ENCODE results near the gene MYBPHL.

MYBPHL gene

DNA sequence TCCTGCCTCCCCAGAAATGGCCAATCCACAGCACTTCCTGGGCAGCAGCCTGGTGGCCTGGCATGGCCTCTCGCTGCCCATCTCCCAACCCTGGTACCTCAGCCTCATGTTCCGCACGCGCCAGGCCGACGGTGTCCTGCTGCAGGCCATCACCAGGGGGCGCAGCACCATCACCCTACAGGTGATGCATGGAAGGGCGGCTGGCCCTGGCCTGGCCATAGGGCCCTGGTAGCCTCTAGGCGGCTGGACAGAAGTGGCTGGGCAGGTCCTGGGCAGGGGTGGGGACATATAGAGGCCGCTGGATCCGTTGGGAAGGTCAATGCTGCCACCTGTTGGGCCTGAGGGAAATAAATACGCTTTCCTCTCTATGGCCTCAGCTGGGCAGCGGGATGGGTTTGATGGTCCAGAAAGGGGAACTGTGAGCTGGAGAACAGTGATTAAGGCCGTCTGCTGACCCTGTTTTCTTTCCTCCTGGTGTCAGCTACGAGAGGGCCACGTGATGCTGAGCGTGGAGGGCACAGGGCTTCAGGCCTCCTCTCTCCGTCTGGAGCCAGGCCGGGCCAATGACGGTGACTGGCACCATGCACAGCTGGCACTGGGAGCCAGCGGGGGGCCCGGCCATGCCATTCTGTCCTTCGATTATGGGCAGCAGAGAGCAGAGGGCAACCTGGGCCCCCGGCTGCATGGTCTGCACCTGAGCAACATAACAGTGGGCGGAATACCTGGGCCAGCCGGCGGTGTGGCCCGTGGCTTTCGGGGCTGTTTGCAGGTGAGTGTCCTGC is 43.0 kb downstream of the MYBPHL start:
- peak; percentile 44 for DNase-seq (ENCODE audit: low read depth)

DNA sequence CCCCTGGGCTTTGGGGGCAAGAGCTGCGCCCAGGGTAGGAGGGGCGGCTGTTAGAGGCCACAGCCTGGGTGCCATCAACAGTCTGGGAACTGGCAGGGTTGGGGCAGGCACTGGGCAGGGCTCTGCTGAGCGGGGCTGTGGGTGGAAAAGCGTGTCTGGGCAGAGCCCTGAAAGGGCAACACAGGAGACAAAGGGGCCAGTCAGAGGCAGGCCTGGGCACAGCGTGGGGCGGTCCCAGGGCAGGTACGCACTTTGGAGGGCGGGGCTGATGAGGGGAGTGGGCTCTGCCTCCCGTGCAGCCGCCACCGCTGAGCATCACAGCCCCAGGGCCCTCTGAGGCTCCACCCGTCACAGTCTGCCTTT is 43.6 kb downstream of the MYBPHL start:
- DNase-seq (ENCODE audit: low read depth): no peak

DNA sequence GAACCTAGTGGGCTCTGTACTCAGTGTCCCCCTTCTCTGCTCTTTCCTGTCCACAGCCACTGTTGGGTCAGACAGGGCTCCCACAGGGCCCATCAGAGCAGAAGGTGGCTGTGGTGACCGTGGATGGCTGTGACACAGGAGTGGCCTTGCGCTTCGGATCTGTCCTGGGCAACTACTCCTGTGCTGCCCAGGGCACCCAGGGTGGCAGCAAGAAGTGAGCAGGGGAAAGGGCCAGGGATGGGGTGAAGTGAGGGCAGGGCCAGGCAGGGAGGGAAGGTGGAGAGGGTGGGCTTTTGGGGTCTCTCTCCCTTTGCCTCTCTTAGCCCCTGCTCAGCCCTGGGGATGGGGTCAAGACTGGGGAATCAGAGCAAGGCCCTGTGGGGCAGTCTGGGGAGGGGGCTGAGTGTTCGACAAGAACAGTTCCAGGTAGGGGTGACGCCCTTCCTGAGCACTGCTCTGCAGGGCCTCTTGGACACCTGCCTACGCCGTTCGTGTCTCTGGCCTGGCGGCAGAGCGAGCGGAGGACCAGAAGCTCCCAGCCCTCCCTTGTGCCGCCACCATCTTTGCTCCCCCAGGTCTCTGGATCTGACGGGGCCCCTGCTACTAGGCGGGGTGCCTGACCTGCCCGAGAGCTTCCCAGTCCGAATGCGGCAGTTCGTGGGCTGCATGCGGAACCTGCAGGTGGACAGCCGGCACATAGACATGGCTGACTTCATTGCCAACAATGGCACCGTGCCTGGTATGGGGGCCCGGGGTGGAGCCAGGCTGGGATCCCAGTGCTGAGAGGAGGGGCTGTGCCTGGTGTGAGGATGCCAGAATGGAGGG is 44.4 kb downstream of the MYBPHL start:
- no peak for DNase-seq (ENCODE audit: low read depth)

DNA sequence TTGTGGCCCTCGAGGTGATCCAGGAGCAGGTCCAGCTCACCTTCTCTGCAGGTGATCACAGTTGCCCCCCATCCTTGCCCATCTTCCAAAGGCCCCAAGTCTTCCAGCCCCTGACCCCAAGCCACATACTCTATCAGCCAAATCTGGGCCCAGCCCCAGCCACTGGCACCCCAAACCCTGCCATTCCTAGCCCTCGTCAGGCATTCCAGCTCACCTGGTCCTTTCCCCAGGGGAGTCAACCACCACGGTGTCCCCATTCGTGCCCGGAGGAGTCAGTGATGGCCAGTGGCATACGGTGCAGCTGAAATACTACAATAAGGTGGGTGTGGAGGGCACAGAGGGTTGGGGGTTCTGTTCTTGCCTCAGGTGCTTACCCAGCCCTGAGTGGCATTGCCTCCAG is 45.2 kb downstream of the MYBPHL start:
- DNase-seq (ENCODE audit: low read depth): no peak

DNA sequence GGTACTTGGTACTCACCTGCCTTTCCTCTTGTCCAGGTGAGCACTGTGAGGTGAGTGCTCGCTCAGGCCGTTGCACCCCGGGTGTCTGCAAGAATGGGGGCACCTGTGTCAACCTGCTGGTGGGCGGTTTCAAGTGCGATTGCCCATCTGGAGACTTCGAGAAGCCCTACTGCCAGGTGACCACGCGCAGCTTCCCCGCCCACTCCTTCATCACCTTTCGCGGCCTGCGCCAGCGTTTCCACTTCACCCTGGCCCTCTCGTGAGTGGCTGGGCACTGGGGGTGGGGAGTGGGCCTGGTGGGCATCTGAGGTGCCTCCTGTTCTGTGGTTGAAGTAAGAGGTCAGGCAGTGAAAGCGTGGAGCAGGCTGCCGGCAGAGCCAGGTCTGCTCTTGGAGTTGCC is 45.8 kb downstream of the MYBPHL start:
- no peak for DNase-seq (ENCODE audit: low read depth)

DNA sequence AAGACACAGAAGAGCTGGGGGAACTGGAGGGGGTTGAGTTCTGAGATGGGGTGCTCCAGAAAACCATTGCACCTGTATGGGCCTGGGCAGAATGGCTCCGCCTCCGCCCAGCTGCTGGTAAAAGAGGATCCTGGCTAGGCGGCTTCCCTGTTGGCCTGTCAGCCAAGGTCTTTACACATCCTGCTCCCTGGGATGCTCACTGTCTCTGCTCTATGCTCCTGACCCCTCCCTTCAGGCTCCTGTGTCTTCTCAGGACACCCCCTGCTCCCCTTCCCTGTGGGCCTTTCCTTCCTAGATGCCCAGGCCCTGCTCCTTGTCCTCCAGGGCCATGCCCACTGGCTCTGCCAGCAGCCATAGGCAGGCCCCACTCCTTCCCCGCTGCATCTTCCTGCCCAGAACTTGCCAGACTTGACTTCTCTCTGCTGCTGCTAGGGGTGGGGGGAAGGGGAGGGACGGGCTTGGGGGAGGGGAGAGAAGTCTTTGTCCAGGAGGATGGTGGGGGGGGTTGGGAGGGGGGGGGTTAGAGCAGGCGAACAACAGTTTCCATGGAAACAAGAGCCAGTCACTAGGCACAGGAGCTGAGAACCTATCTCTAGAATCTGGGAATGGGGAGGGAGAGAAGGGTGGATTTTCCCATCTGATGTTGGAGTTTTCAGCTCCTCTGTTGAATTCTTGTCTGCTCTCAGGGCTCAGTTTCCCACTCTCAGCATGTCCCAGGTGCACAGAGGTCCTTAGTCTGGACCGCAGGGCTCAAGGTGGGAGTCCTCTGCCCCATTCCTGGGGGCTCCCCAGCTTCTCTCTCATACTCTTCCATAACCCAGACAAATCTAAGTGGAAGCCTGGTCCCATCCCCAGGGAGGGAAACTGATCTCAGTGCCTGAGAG is 46.9 kb downstream of the MYBPHL start:
- no peak for DNase-seq (ENCODE audit: low read depth)

DNA sequence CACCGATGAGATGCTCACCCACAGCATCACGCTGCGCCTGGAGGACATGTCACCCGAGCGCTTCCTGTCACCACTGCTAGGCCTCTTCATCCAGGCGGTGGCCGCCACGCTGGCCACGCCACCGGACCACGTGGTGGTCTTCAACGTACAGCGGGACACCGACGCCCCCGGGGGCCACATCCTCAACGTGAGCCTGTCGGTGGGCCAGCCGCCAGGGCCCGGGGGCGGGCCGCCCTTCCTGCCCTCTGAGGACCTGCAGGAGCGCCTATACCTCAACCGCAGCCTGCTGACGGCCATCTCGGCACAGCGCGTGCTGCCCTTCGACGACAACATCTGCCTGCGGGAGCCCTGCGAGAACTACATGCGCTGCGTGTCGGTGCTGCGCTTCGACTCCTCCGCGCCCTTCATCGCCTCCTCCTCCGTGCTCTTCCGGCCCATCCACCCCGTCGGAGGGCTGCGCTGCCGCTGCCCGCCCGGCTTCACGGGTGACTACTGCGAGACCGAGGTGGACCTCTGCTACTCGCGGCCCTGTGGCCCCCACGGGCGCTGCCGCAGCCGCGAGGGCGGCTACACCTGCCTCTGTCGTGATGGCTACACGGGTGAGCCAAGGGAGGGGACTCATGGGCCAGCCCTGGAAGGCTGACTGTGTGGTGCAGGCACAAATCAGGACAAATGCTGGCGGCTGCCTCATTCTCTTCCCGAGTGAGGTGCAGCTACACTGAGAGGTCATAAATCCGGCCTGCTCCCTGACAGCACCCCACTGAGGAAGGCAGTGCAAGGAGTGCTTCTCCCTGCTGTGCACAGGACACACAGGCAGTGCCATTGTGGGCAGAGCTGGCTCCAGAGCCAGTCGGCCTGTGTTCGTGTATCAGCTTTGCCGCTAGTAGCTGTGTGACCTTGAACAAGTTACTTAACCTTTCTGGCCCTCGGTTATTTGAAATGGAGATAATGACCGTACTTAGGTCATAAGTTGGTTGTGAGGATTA is 48.0 kb downstream of the MYBPHL start:
- DNase-seq (ENCODE audit: low read depth): no peak

DNA sequence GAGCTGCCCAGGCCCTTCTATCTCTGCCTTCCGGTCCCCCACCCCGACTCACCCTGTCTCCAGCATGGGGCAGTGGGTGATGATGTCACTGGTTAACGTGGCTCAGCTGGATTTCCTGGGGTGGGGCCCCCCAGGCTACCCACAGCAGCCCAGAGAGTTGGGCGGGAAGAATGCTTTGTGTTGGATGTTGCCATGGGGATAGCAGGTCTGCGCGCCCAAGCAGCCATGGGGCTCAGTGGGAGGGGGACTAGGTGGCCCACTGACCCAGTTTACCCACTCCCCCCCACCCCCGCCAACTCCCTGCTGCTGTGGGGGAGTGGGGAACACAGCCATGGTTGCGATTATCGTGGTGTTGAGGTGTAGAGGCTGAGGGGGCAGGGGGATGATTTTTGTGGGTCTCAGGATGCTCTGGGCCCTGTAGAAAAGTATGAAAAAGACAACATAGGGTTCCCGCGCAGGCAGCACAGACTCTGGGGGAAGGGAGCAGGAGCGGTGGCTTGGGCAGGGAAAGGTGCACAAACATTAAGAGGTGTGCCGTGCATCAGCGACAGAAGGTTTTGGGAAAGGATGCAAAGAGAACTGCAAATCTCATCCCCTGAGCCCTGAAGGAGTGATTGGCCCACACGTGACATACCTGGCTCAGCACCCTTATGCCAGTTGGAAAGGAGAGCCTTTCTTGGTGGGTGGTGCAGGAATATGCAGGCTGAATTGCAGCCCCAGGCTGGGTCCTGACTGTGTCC is 49.0 kb downstream of the MYBPHL start:
- DNase-seq (ENCODE audit: low read depth): no peak

DNA sequence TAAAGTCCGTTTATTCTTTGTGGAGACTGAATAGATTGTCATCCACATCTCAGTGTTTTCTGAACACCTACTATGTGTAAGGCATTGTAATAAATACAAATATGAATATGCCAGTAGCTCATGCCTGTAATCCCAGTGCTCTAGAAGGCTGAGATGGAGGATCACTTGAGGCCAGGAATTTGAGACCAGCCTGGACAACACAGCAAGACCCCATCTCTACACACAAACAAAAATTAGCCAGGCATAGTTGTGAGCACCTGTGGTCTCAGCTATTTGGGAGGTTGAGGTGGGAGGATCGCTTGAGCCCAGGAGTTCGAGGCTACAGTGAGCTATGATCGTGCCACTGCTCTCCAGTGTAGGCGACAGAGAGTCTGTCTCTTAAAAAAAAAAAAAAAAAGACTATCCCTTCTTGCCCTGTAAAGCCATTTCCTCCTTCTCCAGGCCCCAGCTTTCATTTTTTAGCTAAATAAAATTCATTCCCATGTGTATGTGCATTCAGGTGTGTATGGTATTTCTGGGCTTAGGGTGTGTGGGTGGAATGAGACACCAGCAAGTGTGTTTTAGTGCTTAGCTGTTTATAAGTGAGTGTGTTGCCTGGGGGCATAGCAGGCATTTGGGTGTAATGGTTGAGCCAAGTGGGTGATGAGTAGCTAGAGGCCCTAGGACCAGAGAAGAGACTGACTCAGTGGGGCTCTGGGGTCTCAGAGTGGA is 49.7 kb downstream of the MYBPHL start:
- no peak for DNase-seq (ENCODE audit: low read depth)

DNA sequence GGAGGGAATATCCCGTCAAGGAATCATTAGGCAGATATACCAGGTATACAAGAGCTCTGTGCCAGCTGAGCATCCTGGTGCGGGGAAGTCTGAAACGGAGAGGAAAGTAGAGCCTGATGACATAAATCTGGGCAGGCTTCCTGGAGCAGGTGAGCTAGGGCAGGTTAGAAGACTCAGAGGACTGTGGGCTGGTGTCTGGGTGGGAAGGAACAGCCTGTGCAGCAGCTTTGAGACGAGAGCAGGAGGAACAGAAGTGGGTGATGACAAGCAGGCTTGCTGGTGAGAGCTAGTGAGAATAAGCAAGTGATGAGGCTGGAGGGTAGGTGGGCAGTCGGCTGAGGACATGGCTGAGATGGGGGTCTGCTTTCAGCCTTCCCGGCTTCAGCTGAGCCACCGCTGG is 50.7 kb downstream of the MYBPHL start:
- DNase-seq (ENCODE audit: low read depth): no peak

DNA sequence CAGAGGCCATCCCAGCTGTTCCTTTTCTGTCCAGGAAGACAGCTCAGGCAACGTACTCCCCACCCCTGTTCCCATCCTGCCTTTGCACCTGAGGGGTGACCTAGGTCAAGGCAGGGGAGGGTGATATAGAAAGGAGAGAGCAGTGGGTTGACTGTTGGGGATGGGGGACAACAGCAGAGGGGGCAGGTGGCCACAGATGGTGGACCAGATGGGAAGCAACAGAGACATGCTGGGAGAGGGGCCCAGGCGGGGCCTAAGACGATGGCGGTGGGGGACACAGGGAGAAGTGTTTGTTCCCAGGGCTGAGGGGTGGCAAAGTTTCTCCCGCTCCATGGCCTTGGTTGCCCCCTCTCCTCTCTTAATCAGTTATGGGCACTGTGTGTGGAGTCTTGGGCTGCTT is 51.1 kb downstream of the MYBPHL start:
- no peak for DNase-seq (ENCODE audit: low read depth)

DNA sequence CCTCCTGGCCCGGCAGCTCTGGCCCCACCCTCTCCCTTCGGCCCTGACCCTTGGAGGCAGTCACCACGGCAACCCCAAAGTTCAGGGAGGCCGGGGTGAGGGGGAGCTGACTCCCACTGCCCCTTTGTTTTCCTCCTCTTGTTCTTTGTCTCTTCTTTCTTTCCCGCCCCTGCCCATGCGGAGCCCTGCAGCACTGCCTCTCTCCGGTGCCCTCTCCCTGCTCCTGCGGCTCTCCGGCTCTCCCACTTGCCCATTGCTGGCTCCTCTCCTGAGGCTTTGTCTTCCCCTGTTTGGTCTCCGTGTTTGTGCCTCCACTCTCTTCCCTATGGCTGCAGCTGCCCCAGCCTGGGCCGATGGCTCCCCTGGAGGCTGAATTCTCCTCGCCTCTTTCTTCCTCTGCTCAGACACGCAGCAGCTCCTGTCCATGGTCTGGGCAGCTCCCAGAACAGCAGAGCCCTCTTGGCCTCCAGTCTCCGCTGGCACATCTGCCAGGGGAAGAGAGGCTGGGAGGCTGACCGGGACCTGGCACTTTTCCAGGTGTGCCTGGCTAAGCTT is 51.6 kb downstream of the MYBPHL start:
- no peak for DNase-seq (ENCODE audit: low read depth)

DNA sequence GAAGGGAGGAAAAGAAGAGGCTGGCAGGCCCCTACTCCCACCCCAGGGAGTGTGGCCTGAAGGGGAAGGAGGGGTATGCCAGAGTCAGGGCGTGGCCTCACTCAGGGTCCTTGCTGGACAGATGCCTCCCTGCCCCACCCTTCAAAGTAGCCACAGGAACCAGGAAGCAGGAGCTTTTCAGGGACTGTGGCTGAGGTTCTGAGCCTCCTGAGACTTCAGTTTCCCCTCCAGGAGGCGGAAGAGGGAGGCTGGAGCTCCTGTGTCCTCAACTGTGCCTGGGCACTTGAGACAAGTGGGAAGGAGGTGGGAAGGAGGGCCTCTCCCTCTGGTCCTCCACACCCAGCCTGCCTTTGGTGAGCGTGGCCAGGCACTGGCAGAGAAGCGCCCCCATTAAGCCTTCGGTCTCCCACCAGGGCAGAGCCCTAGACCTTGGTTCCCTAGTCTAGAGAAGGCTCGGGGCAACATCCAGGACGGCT is 52.2 kb downstream of the MYBPHL start:
- no peak for DNase-seq (ENCODE audit: low read depth)

DNA sequence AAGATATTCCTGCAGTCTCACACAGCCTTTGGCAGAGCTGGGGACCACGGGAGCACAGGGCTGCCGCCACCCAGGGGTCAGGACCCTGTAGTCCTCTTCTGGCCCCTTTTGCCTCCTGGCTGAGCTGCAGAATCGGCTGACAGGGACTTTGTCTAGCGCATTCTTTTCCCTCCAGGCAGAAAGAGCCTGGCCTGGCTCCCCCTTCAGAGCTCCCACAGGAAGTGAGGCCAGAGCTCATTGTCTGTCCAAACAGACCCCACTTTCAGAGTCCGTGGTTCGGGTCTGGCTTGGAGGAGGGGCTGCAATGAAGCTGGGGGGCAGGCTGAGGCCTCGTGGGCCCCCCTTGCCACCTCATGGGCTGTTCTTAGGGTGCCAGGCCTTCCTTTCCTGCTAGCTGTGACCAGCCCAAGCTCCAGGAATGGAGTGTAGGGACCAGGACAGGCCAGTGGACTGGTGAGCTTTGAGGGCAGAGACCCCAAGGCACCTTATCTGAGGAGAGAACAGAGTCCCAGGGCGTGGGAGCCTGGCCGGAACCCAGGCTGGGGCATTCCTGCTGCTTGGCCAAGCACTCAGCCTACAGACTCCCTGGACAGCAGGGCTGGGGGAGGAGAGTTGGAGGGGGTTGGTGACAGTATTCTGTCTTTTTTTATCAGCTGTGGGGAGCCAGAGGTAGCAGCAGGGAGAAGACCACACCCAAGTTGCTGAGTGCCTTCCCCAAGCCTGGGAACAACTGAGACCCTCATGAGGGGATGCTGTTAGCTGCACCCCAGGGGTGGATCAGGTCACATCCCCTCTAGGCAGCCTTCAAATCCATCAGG is 52.8 kb downstream of the MYBPHL start:
- DNase-seq (ENCODE audit: low read depth): no peak

DNA sequence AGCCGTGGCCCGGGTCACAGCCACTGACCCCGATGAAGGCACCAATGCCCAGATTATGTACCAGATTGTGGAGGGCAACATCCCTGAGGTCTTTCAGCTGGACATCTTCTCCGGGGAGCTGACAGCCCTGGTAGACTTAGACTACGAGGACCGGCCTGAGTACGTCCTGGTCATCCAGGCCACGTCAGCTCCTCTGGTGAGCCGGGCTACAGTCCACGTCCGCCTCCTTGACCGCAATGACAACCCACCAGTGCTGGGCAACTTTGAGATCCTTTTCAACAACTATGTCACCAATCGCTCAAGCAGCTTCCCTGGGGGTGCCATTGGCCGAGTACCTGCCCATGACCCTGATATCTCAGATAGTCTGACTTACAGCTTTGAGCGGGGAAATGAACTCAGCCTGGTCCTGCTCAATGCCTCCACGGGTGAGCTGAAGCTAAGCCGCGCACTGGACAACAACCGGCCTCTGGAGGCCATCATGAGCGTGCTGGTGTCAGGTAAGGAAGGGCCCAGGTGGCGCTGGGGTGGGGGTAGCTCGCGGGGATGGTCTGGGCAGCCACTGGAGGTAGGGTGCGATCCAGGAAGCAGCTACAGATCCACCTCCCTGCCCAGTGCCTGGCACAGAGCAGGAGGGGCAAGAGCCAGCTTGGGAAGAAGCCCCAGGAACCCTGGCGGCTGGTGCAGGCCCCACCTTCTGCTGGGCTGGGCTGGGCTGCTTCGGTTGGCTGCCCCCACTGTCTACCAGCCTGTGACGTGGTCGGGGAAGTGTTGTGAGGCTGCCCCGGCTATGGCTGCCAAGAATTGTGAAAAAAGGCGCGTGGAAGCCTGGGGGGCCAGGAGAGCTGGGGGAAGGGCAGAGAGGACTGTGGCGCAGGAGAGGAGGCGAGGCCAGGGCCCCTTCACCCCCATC is 53.7 kb downstream of the MYBPHL start:
- DNase-seq (ENCODE audit: low read depth): no peak

DNA sequence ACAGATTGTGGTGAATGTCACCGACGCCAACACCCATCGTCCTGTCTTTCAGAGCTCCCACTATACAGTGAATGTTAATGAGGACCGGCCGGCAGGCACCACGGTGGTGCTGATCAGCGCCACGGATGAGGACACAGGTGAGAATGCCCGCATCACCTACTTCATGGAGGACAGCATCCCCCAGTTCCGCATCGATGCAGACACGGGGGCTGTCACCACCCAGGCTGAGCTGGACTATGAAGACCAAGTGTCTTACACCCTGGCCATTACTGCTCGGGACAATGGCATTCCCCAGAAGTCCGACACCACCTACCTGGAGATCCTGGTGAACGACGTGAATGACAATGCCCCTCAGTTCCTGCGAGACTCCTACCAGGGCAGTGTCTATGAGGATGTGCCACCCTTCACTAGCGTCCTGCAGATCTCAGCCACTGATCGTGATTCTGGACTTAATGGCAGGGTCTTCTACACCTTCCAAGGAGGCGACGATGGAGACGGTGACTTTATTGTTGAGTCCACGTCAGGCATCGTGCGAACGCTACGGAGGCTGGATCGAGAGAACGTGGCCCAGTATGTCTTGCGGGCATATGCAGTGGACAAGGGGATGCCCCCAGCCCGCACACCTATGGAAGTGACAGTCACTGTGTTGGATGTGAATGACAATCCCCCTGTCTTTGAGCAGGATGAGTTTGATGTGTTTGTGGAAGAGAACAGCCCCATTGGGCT is 54.5 kb downstream of the MYBPHL start:
- DNase-seq (ENCODE audit: low read depth): no peak
